K562 (cell line): ENCODE data around the gene RAB24. TPM values are rescaled to one million over a fixed set of nuclear protein-coding genes. Genes with fewer than 3 reads are reported as not detected.
A peak's percentile ranks its signal among the peaks of the same experiment; 100 is the strongest.

Experiments used
- FOXK2 ChIP-seq, 2 experiments: fragments of 450-650 bp; IDR thresholded peaks in 1 of 2; conservative IDR thresholded peaks in 1 of 2; 2 replicates each; pipeline ENCODE4 v1.6.1; 2016; ENCODE audit warnings: low read depth in 2 of 2, mild to moderate bottlenecking in 1 of 2
- HMBOX1 ChIP-seq: sonication (generic); IDR thresholded peaks from 2 replicates; pipeline ENCODE4 v1.6.1; 2016
- ID3 ChIP-seq, 2 experiments: fragments of 250-450 bp in 1 of 2; fragments of 450-650 bp in 1 of 2; sonication (Bioruptor Pico) in 1 of 2; IDR thresholded peaks; 2 replicates each; pipeline versions ENCODE4 v1.6.1 to v1.8.0; 2016 to 2021; ENCODE audit warnings: mild to moderate bottlenecking in 2 of 2, moderate library complexity in 2 of 2, missing compliant biosample characterization in 1 of 2, missing genetic modification characterization in 1 of 2
- MAX ChIP-seq: sonication (generic); formaldehyde crosslinking; IDR thresholded peaks from 2 replicates; pipeline ENCODE4 v1.9.0; 2022; ENCODE audit warnings: mild to moderate bottlenecking, missing genetic modification reagents
- PHF21A ChIP-seq: fragments of 450-650 bp; IDR thresholded peaks from 2 replicates; pipeline ENCODE4 v1.6.1; 2017; ENCODE audit warnings: low read depth, borderline replicate concordance
- PRMT5 ChIP-seq: sonication (generic); formaldehyde crosslinking; IDR thresholded peaks from 2 replicates; pipeline ENCODE4 v1.5.0; 2020; ENCODE audit warnings: missing genetic modification reagents
- PURB ChIP-seq: sonication (generic); formaldehyde crosslinking; IDR thresholded peaks from 2 replicates; pipeline ENCODE4 v1.9.0; 2021; ENCODE audit warnings: low read depth, mild to moderate bottlenecking, missing genetic modification reagents
- RBM25 ChIP-seq: fragments of 200-400 bp; formaldehyde crosslinking; IDR thresholded peaks from 2 replicates; pipeline ENCODE4 v1.6.1; 2018; ENCODE audit warnings: low read length, low read depth, moderate library complexity; ENCODE audit not compliant: severe bottlenecking
- SMAD1 ChIP-seq: fragments of 150-350 bp; IDR thresholded peaks from 2 replicates; pipeline ENCODE4 v1.6.1; 2014; ENCODE audit warnings: low read length, low read depth; ENCODE audit not compliant: partially characterized antibody
- STAG1 ChIP-seq: sonication (generic); formaldehyde crosslinking; IDR thresholded peaks from 2 replicates; pipeline ENCODE4 v1.5.0; 2020; ENCODE audit warnings: missing genetic modification reagents, borderline replicate concordance
- USF2 ChIP-seq: sonication (generic); formaldehyde crosslinking; IDR thresholded peaks from 2 replicates; pipeline ENCODE4 v1.5.0; 2020; ENCODE audit warnings: missing genetic modification reagents
- ZBTB9 ChIP-seq: fragments of 450-650 bp; formaldehyde crosslinking; IDR thresholded peaks from 2 replicates; pipeline ENCODE4 v1.4.0; 2020; ENCODE audit warnings: mild to moderate bottlenecking, moderate library complexity
- ZC3H11A ChIP-seq: IDR thresholded peaks from 2 replicates; pipeline ENCODE4 v1.6.1; 2012; ENCODE audit warnings: low read depth, low read length, improper control_type of control experiment
- ZNF280B ChIP-seq: fragments of 250-450 bp; sonication (Bioruptor Pico); IDR thresholded peaks from 2 replicates; pipeline ENCODE4 v1.5.1; 2021; ENCODE audit warnings: mild to moderate bottlenecking
- ZNF398 ChIP-seq: fragments of 250-450 bp; sonication (Bioruptor Pico); IDR thresholded peaks from 2 replicates; pipeline ENCODE4 v1.8.0; 2021; ENCODE audit warnings: moderate library complexity, mild to moderate bottlenecking, inconsistent platforms
- ZNF740 ChIP-seq, 3 experiments: fragments of 200-800 bp in 1 of 3; sonication (Bioruptor generic) in 1 of 3; sonication (generic) in 1 of 3; formaldehyde crosslinking in 1 of 3; IDR thresholded peaks; 2 replicates each; pipeline versions ENCODE4 v1.6.1 to v1.8.0; 2016 to 2022; ENCODE audit warnings: mild to moderate bottlenecking in 2 of 3, missing compliant biosample characterization in 2 of 3, missing genetic modification characterization in 2 of 3, missing genetic modification reagents in 1 of 3
- polyA plus RNA-seq, 8 experiments: library from polyadenylated mRNA; depleted of rRNA in 4 of 8; stranded (reverse) in 5 of 8; unstranded in 3 of 8; fragments of >200 nt; fragmentation: Nextera tagmentation in 2 of 8; fragmentation: Illumina TruSeq in 1 of 8; extraction: Ambion mirVana in 2 of 8; extraction: Trizol in 1 of 8; gene quantifications; 2 replicates each; pipeline versions ENCODE4 v1.2.1 to v1.2.3, GENCODE V29; 2011 to 2014; ENCODE audit warnings: inconsistent platforms in 1 of 8, missing spikeins in 1 of 8
- total RNA-seq, 7 experiments: library from RNA; depleted of rRNA in 6 of 7; stranded (reverse); fragments of >200 nt in 6 of 7; fragmentation: Illumina TruSeq in 2 of 7; extraction: Trizol in 2 of 7; gene quantifications; 2 replicates each; pipeline versions ENCODE4 v1.2.1 to v1.2.3, GENCODE V29; 2011 to 2021; ENCODE audit warnings: low replicate concordance in 1 of 7

RAB24 gene
- total and polyA plus RNA-seq, 9 of the 15 experiments (the other 6 are each of a cell fraction or from before 2014, with no cell fraction given), result 13.9 to 107 (median 34.8) TPM

GRCh38 chr5:177309351-177310191 is 6.1 kb upstream of the RAB24 start (continued):
- TF ChIP-seq HMBOX1 (no peak), SMAD1 (no peak), ZNF280B (CRISPR knock-in tag) (no peak), RBM25 (no peak), ZC3H11A (no peak), PHF21A (no peak), PURB (CRISPR knock-in tag) (no peak), FOXK2 (conservative IDR thresholded peaks at IDR 0.05 in 1 of 2, IDR thresholded peaks at IDR 0.05 in 1 of 2; ENCODE audit: low read depth in 2 of 2) (no peak), USF2 (no peak), MAX (CRISPR knock-in tag) (0 out of 2 replicates have a peak, but pooled peaks have one; percentile 56), ZNF740 (CRISPR knock-in tag; IDR thresholded peaks at IDR 0.05) (no peak), ZNF740 (tag; IDR thresholded peaks at IDR 0.05) (no peak), PRMT5 (CRISPR knock-in tag) (no peak), ZNF398 (no peak), STAG1 (CRISPR knock-in tag) (0 out of 2 replicates have a peak, but pooled peaks have one; percentile 23), ZBTB9 (CRISPR knock-in tag) (no peak), ID3 (CRISPR knock-in tag; IDR thresholded peaks at IDR 0.05) (no peak), ID3 (tag; IDR thresholded peaks at IDR 0.05) (no peak)
